Measurements from ENCODE around the gene SLC41A1. TPM values are rescaled to one million over a fixed set of nuclear protein-coding genes. Genes with fewer than 3 reads are reported as not detected.

The SLC41A1 gene
- total and polyA plus RNA-seq, 2 donors (not counting 1 experiment from before 2014, with no cell fraction given): 15.8 to 24.2 TPM

GRCh38 chr1:205834751-205835150 is 21.8 kb upstream of the SLC41A1 start:
- ChIA-PET POLR2A (no interaction called here), CTCF (no interaction called here)
- intact Hi-C loops (cut with micrococcal nuclease): no loop called here
- no peak for ATAC-seq (ENCODE audit: low read depth)
- Histone ChIP-seq H2AFZ (ENCODE audit: insufficient read depth, low read depth, low read length, poor library complexity, severe bottlenecking) (no peak overlapping the region), H3K27ac (ENCODE audit: low read length in 2 of 2) (no peak overlapping the region), H4K20me1 (ENCODE audit: control insufficient read depth, insufficient read depth, low read length, poor library complexity, severe bottlenecking) (no peaks in the 10 kb centered on the region), H3K9ac (ENCODE audit: low read length) (no peak overlapping the region), H3K79me2 (ENCODE audit: control insufficient read depth, insufficient read depth, low read length) (no peaks in the 10 kb centered on the region), H3K4me3 (ENCODE audit: control extremely low read depth in 1 of 5, extremely low read depth in 1 of 5, insufficient read depth in 1 of 5, low read depth in 2 of 5, low read length in 4 of 5) (no peak overlapping the region), H3K27me3 (replicated peaks in 1 of 4; ENCODE audit: control extremely low read depth in 1 of 4, control insufficient read depth in 3 of 4, insufficient read depth in 4 of 4, low read length in 3 of 4) (no peaks in the 10 kb centered on the region), H3K4me1 (ENCODE audit: control insufficient read depth in 2 of 2, insufficient read depth in 2 of 2, low read length in 2 of 2) (peaks cover 0 to 11% of the 10 kb centered on the region in 2 donors), H3K36me3 (replicated peaks in 1 of 2; ENCODE audit: control extremely low read depth in 1 of 2, control insufficient read depth in 1 of 2, extremely low read depth in 1 of 2, insufficient read depth in 2 of 2, low read length in 1 of 2) (no peaks in the 10 kb centered on the region), H3K4me2 (replicated peaks; ENCODE audit: low read depth, low read length, poor library complexity, severe bottlenecking) (no peak overlapping the region), H3K9me3 (ENCODE audit: control extremely low read depth in 1 of 3, control insufficient read depth in 2 of 3, insufficient read depth in 1 of 3, low read length in 2 of 3) (no peaks in the 10 kb centered on the region)
- no peak for TF ChIP-seq EZH2 (IDR thresholded peaks at IDR 0.05; ENCODE audit: borderline replicate concordance, insufficient read depth, low read depth, low read length, poor library complexity, severe bottlenecking)
- no peak for TF ChIP-seq CTCF (IDR thresholded peaks at IDR 0.05)
- Mint-ChIP-seq H3K9me3 (ENCODE audit: insufficient read depth) (no peaks in the 10 kb centered on the region), H3K4me3 (no peak overlapping the region), H3K27ac (no peak overlapping the region), H3K4me1 (peaks cover 15% of the 10 kb centered on the region), H3K27me3 (no peaks in the 10 kb centered on the region)
- 100% methylated on average over 3 of the region's 4 CpGs for WGBS (ENCODE audit: insufficient coverage)
- DNase-seq: no peak

GRCh38 chr1:205832326-205832751 is 19.3 kb upstream of the SLC41A1 start:
- intact Hi-C loops (cut with micrococcal nuclease): no loop called here
- DNase-seq (no peak), ATAC-seq (ENCODE audit: low read depth) (no peak)
- no peak overlapping the region for H3K4me2 ChIP-seq (replicated peaks; ENCODE audit: low read depth, low read length, poor library complexity, severe bottlenecking)
- H4K20me1 ChIP-seq (ENCODE audit: control insufficient read depth, insufficient read depth, low read length, poor library complexity, severe bottlenecking): no peaks in the 10 kb centered on the region
- no peaks in the 10 kb centered on the region for H3K27me3 ChIP-seq (replicated peaks in 1 of 4; ENCODE audit: control extremely low read depth in 1 of 4, control insufficient read depth in 3 of 4, insufficient read depth in 4 of 4, low read length in 3 of 4)
- ChIA-PET CTCF (interaction anchor here (0.8 kb wide), 1 partner anchor 145 kb away, joined by 3 read pairs; no protein-coding TSS in a partner anchor), POLR2A (no interaction called here)
- no peak overlapping the region for H3K27ac Mint-ChIP-seq
- H3K4me1 ChIP-seq (ENCODE audit: control insufficient read depth in 2 of 2, insufficient read depth in 2 of 2, low read length in 2 of 2): peaks cover 0 to 11% of the 10 kb centered on the region in 2 donors
- no peaks in the 10 kb centered on the region for H3K9me3 Mint-ChIP-seq (ENCODE audit: insufficient read depth)
- H3K4me1 Mint-ChIP-seq: peaks cover 15% of the 10 kb centered on the region
- H3K4me3 ChIP-seq (ENCODE audit: control extremely low read depth in 1 of 5, extremely low read depth in 1 of 5, insufficient read depth in 1 of 5, low read depth in 2 of 5, low read length in 4 of 5): no peak overlapping the region
- no peak overlapping the region for H2AFZ ChIP-seq (ENCODE audit: insufficient read depth, low read depth, low read length, poor library complexity, severe bottlenecking)
- H3K27me3 Mint-ChIP-seq: no peaks in the 10 kb centered on the region
- no peaks in the 10 kb centered on the region for H3K9me3 ChIP-seq (ENCODE audit: control extremely low read depth in 1 of 3, control insufficient read depth in 2 of 3, insufficient read depth in 1 of 3, low read length in 2 of 3)
- no peak overlapping the region for H3K27ac ChIP-seq (ENCODE audit: low read length in 2 of 2)
- 92% methylated on average over 5 of the region's 6 CpGs for WGBS (ENCODE audit: insufficient coverage)
- H3K79me2 ChIP-seq (ENCODE audit: control insufficient read depth, insufficient read depth, low read length): no peaks in the 10 kb centered on the region
- H3K9ac ChIP-seq (ENCODE audit: low read length): no peak overlapping the region
- no peak overlapping the region for H3K4me3 Mint-ChIP-seq
- TF ChIP-seq EZH2 (IDR thresholded peaks at IDR 0.05; ENCODE audit: borderline replicate concordance, insufficient read depth, low read depth, low read length, poor library complexity, severe bottlenecking): no peak
- no peak for TF ChIP-seq CTCF (IDR thresholded peaks at IDR 0.05)
- no peaks in the 10 kb centered on the region for H3K36me3 ChIP-seq (replicated peaks in 1 of 2; ENCODE audit: control extremely low read depth in 1 of 2, control insufficient read depth in 1 of 2, extremely low read depth in 1 of 2, insufficient read depth in 2 of 2, low read length in 1 of 2)

All from B cell (primary cell).